MM.1S (cell line): ENCODE data around the gene FAM161B.

Experiments used
- EZH2 ChIP-seq: fragments of 300-600 bp; sonication (generic); optimal IDR thresholded peaks from 2 replicates; pipeline ENCODE3; 2017; ENCODE audit warnings: low read depth, mild to moderate bottlenecking, antibody characterized with exemption, low read length, mixed read lengths
- EZH2phosphoT487 ChIP-seq: fragments of 300-600 bp; sonication (generic); IDR thresholded peaks from 2 replicates; pipeline ENCODE4 v1.6.1; 2018; ENCODE audit warnings: antibody characterized with exemption, low read length
- TF ChIP-seq, protein P1 (sequence below): fragments of 300-600 bp; sonication (generic); IDR thresholded peaks from 2 replicates; pipeline ENCODE4 v1.5.1; 2016; ENCODE audit warnings: antibody characterized with exemption, low read length, mixed read lengths

DNA sequence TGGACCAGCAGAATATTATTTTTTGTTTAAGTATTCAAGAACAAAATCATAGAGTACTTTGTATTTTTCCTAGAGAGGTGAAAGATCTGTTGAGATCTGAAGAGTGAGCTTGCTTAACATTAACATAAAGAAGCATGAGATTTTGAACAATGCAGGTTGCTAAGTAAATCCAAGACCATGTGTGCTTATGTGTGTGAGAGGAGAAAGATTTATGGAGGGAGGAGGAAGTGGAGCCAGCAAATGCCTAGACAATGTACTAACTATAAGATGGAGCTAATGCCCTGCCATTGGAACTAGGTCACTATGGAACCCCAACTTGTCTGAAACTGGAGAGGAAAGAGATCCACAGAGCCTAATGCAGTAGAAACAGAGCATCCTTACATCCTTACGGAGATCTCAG lies 13.3 kb downstream of the FAM161B start:
- TF ChIP-seq, protein P1, sequence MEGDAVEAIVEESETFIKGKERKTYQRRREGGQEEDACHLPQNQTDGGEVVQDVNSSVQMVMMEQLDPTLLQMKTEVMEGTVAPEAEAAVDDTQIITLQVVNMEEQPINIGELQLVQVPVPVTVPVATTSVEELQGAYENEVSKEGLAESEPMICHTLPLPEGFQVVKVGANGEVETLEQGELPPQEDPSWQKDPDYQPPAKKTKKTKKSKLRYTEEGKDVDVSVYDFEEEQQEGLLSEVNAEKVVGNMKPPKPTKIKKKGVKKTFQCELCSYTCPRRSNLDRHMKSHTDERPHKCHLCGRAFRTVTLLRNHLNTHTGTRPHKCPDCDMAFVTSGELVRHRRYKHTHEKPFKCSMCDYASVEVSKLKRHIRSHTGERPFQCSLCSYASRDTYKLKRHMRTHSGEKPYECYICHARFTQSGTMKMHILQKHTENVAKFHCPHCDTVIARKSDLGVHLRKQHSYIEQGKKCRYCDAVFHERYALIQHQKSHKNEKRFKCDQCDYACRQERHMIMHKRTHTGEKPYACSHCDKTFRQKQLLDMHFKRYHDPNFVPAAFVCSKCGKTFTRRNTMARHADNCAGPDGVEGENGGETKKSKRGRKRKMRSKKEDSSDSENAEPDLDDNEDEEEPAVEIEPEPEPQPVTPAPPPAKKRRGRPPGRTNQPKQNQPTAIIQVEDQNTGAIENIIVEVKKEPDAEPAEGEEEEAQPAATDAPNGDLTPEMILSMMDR: no peak
- TF ChIP-seq EZH2 (no peak), EZH2phosphoT487 (no peak)
